K562 (cell line): ENCODE results near the gene CBX4. TPM values are rescaled to one million over a fixed set of nuclear protein-coding genes. Genes with fewer than 3 reads are reported as not detected.

Experiments
- CEBPB ChIP-seq: fragments of 450-650 bp; IDR thresholded peaks from 2 replicates; pipeline ENCODE4 v1.6.1; 2016; ENCODE audit warnings: missing genetic modification characterization, missing compliant biosample characterization
- CXXC5 ChIP-seq: fragments of 250-450 bp; sonication (Bioruptor Pico); IDR thresholded peaks from 2 replicates; pipeline ENCODE4 v1.8.0; 2022; ENCODE audit warnings: inconsistent platforms, mild to moderate bottlenecking, moderate library complexity
- DMBX1 ChIP-seq: fragments of 250-450 bp; sonication (Bioruptor Pico); IDR thresholded peaks from 2 replicates; pipeline ENCODE4 v1.8.0; 2022; ENCODE audit warnings: inconsistent platforms, mild to moderate bottlenecking, moderate library complexity, borderline replicate concordance
- ETV6 ChIP-seq, 3 experiments: fragments of 150-350 bp in 1 of 3; sonication (generic) in 1 of 3; formaldehyde crosslinking in 1 of 3; IDR thresholded peaks; 2 replicates each; pipeline versions ENCODE4 v1.6.1 to v1.8.0; 2014 to 2022; ENCODE audit warnings: borderline replicate concordance in 2 of 3, low read depth in 2 of 3, antibody characterized with exemption in 1 of 3, low read length in 1 of 3, mild to moderate bottlenecking in 1 of 3, missing genetic modification reagents in 1 of 3
- HDAC6 ChIP-seq: IDR thresholded peaks from 2 replicates; pipeline ENCODE4 v1.6.1; 2012; ENCODE audit warnings: low read depth, mild to moderate bottlenecking, control low read depth, inconsistent platforms, low read length, moderate library complexity
- JUNB ChIP-seq: fragments of 450-650 bp; formaldehyde crosslinking; conservative IDR thresholded peaks from 2 replicates; pipeline ENCODE4 v1.4.0; 2020; ENCODE audit warnings: mild to moderate bottlenecking
- NR2C2 ChIP-seq, 2 experiments: fragments of 200-800 bp in 1 of 2; sonication (Bioruptor generic) in 1 of 2; sonication (generic) in 1 of 2; formaldehyde crosslinking in 1 of 2; IDR thresholded peaks; 2 replicates each; pipeline versions ENCODE4 v1.6.1 to v1.8.0; 2016 to 2022; ENCODE audit warnings: mild to moderate bottlenecking in 1 of 2, missing compliant biosample characterization in 1 of 2, missing genetic modification characterization in 1 of 2, missing genetic modification reagents in 1 of 2
- PHF8 ChIP-seq: fragments of 200-600 bp; sonication (generic); IDR thresholded peaks from 2 replicates; pipeline ENCODE4 v1.6.1; 2012; ENCODE audit warnings: mixed run types, mild to moderate bottlenecking, inconsistent platforms, low read length, moderate library complexity, borderline replicate concordance
- RHOXF2B ChIP-seq: fragments of 250-450 bp; sonication (Bioruptor Pico); conservative IDR thresholded peaks from 2 replicates; pipeline ENCODE4 v1.5.1; 2021
- SP2 ChIP-seq: IDR thresholded peaks from 2 replicates; pipeline ENCODE4 v1.6.1; 2011; ENCODE audit warnings: mild to moderate bottlenecking, low read depth, low read length, moderate library complexity; ENCODE audit not compliant: poor library complexity, severe bottlenecking; ENCODE audit errors: extremely low read depth
- SRSF7 ChIP-seq: fragments of 200-400 bp; formaldehyde crosslinking; optimal IDR thresholded peaks from 2 replicates; pipeline ENCODE3; 2017; ENCODE audit warnings: mild to moderate bottlenecking, low read depth, low read length
- XRCC5 ChIP-seq: fragments of 200-400 bp; formaldehyde crosslinking; IDR thresholded peaks from 2 replicates; pipeline ENCODE4 v1.6.1; 2017; ENCODE audit warnings: low read depth, mild to moderate bottlenecking, low read length
- ZNF124 ChIP-seq: sonication (generic); formaldehyde crosslinking; IDR thresholded peaks from 2 replicates; pipeline ENCODE4 v1.8.1; 2022; ENCODE audit warnings: missing genetic modification reagents
- ZNF764 ChIP-seq: fragments of 250-450 bp; sonication (Bioruptor Pico); IDR thresholded peaks from 2 replicates; pipeline ENCODE4 v1.4.0; 2020; ENCODE audit warnings: low read depth, mild to moderate bottlenecking, moderate library complexity
- ZZZ3 ChIP-seq: fragments of 450-650 bp; IDR thresholded peaks from 2 replicates; pipeline ENCODE4 v1.6.1; 2016; ENCODE audit warnings: antibody characterized with exemption, mild to moderate bottlenecking, moderate library complexity
- polyA plus RNA-seq, 8 experiments: library from polyadenylated mRNA; depleted of rRNA in 4 of 8; stranded (reverse) in 5 of 8; unstranded in 3 of 8; fragments of >200 nt; fragmentation: Nextera tagmentation in 2 of 8; fragmentation: Illumina TruSeq in 1 of 8; extraction: Ambion mirVana in 2 of 8; extraction: Trizol in 1 of 8; gene quantifications; 2 replicates each; pipeline versions ENCODE4 v1.2.1 to v1.2.3, GENCODE V29; 2011 to 2014; ENCODE audit warnings: inconsistent platforms in 1 of 8, missing spikeins in 1 of 8
- total RNA-seq, 7 experiments: library from RNA; depleted of rRNA in 6 of 7; stranded (reverse); fragments of >200 nt in 6 of 7; fragmentation: Illumina TruSeq in 2 of 7; extraction: Trizol in 2 of 7; gene quantifications; 2 replicates each; pipeline versions ENCODE4 v1.2.1 to v1.2.3, GENCODE V29; 2011 to 2021; ENCODE audit warnings: low replicate concordance in 1 of 7
- TF ChIP-seq, protein P1 (sequence below): IDR thresholded peaks from 2 replicates; pipeline ENCODE4 v1.6.1; 2016; ENCODE audit warnings: missing genetic modification characterization, missing compliant biosample characterization
- TF ChIP-seq, protein P2 (sequence below): fragments of 250-450 bp; sonication (Bioruptor Pico); IDR thresholded peaks from 2 replicates; pipeline ENCODE4 v1.5.0; 2020; ENCODE audit warnings: mild to moderate bottlenecking
- TF ChIP-seq, protein P3 (sequence below): fragments of 450-650 bp; formaldehyde crosslinking; IDR thresholded peaks from 2 replicates; pipeline ENCODE4 v1.4.0; 2020; ENCODE audit warnings: mild to moderate bottlenecking, mixed read lengths
- TF ChIP-seq, protein P4 (sequence below): IDR thresholded peaks from 2 replicates; pipeline ENCODE4 v1.6.1; 2014; ENCODE audit warnings: antibody characterized with exemption

The CBX4 gene
- total and polyA plus RNA-seq, 9 of the 15 experiments (the other 6 are each of a cell fraction or from before 2014, with no cell fraction given) = 0.98 to 50.5 (median 10.0) TPM

DNA sequence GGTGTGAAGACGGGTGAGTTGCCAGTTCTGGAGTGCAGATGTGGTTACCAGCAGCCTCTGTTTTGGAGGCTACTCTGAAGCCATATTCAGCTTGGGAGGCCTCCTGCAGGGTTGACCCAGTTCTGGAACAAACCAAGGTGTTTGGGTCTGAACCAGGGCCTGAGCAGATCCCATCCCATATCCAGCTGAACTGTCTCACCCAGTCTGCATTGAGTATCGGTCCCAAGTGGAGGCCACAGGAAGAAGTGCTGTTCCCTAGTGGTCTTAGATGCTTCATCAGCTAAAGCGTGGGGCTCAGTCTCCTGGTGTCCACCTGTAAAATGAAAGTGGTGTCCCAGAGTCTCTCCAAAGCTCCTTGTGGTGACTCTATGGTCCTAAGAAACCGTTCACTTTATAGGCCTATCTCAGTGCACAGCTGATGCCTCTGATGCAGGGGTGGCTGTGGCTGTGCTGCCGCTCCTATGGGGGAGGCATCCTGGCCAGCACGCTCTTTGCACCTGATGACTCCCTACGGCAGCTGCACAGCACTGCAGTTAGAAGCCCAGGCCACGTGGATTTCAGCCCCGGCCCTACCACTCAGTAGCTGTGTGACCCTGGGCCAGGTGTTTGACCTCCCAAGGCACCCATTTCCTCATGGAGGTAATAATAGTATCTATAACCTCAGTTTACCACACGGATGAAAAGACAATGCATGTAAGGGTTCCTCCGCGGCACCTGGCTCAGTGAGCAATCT, 21.0 kb downstream of the CBX4 start (continued):
- TF ChIP-seq, protein P1, sequence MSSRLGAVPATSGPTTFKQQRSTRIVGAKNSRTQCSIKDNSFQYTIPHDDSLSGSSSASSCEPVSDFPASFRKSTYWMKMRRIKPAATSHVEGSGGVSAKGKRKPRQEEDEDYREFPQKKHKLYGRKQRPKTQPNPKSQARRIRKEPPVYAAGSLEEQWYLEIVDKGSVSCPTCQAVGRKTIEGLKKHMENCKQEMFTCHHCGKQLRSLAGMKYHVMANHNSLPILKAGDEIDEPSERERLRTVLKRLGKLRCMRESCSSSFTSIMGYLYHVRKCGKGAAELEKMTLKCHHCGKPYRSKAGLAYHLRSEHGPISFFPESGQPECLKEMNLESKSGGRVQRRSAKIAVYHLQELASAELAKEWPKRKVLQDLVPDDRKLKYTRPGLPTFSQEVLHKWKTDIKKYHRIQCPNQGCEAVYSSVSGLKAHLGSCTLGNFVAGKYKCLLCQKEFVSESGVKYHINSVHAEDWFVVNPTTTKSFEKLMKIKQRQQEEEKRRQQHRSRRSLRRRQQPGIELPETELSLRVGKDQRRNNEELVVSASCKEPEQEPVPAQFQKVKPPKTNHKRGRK (tag) = no peak
- no peak for TF ChIP-seq HDAC6
- TF ChIP-seq ZNF124 (CRISPR knock-in tag) = no peak
- TF ChIP-seq CEBPB (tag) = no peak
- no peak for TF ChIP-seq RHOXF2B (CRISPR knock-in tag)
- TF ChIP-seq ETV6 (IDR thresholded peaks at IDR 0.05; ENCODE audit: borderline replicate concordance in 1 of 2, low read depth in 2 of 2, low read length in 1 of 2) = no peak
- no peak for TF ChIP-seq ETV6 (CRISPR knock-in tag; IDR thresholded peaks at IDR 0.05; ENCODE audit: borderline replicate concordance)
- no peak for TF ChIP-seq SRSF7
- TF ChIP-seq PHF8 = no peak
- TF ChIP-seq, protein P2, sequence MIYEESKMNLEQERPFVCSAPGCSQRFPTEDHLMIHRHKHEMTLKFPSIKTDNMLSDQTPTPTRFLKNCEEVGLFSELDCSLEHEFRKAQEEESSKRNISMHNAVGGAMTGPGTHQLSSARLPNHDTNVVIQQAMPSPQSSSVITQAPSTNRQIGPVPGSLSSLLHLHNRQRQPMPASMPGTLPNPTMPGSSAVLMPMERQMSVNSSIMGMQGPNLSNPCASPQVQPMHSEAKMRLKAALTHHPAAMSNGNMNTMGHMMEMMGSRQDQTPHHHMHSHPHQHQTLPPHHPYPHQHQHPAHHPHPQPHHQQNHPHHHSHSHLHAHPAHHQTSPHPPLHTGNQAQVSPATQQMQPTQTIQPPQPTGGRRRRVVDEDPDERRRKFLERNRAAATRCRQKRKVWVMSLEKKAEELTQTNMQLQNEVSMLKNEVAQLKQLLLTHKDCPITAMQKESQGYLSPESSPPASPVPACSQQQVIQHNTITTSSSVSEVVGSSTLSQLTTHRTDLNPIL (CRISPR knock-in tag) = no peak
- no peak for TF ChIP-seq SP2
- TF ChIP-seq ZZZ3 = no peak
- no peak for TF ChIP-seq XRCC5
- 0 out of 2 replicates have a peak, but pooled peaks have one; percentile 31 for TF ChIP-seq DMBX1 (CRISPR knock-in tag)
- no peak; the same call in 1 of the 2 replicates for TF ChIP-seq CXXC5 (CRISPR knock-in tag)
- no peak for TF ChIP-seq ZNF764 (CRISPR knock-in tag)
- TF ChIP-seq JUNB (CRISPR knock-in tag) = no peak
- TF ChIP-seq, protein P3, sequence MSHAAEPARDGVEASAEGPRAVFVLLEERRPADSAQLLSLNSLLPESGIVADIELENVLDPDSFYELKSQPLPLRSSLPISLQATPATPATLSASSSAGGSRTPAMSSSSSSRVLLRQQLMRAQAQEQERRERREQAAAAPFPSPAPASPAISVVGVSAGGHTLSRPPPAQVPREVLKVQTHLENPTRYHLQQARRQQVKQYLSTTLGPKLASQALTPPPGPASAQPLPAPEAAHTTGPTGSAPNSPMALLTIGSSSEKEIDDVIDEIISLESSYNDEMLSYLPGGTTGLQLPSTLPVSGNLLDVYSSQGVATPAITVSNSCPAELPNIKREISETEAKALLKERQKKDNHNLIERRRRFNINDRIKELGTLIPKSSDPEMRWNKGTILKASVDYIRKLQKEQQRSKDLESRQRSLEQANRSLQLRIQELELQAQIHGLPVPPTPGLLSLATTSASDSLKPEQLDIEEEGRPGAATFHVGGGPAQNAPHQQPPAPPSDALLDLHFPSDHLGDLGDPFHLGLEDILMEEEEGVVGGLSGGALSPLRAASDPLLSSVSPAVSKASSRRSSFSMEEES (CRISPR knock-in tag) = no peak
- no peak for TF ChIP-seq NR2C2 (CRISPR knock-in tag; IDR thresholded peaks at IDR 0.05)
- TF ChIP-seq NR2C2 (tag; IDR thresholded peaks at IDR 0.05) = no peak
- TF ChIP-seq, protein P4, sequence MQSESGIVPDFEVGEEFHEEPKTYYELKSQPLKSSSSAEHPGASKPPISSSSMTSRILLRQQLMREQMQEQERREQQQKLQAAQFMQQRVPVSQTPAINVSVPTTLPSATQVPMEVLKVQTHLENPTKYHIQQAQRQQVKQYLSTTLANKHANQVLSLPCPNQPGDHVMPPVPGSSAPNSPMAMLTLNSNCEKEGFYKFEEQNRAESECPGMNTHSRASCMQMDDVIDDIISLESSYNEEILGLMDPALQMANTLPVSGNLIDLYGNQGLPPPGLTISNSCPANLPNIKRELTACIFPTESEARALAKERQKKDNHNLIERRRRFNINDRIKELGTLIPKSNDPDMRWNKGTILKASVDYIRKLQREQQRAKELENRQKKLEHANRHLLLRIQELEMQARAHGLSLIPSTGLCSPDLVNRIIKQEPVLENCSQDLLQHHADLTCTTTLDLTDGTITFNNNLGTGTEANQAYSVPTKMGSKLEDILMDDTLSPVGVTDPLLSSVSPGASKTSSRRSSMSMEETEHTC = no peak
